Natural killer cell treated with Interleukin-12 subunit alpha and Interleukin-12 subunit beta and Interleukin-15 and Interleukin-18, amount 100 ng/mL, for 72 hours (primary cell): Measurements from ENCODE around the gene LIN37. TPM values are rescaled to one million over a fixed set of nuclear protein-coding genes. Genes with fewer than 3 reads are reported as not detected.

Source experiments
- ATAC-seq, 2 donors: fragments of 150-1000 bp; cut with Tn5 transposase in 1 of 2; sonication (Bioruptor Pico), chemical (Tn5 transposase) in 1 of 2; 2 replicates each; pipeline ENCODE4 v1.10.0; 2021
- DNase-seq: peaks from one replicate; pipeline ENCODE4 v3.0.0; 2022; ENCODE audit warnings: low spot score
- H3K27ac Mint-ChIP-seq, 2 donors: 1 replicate in 1 of 2; 2 replicates in 1 of 2; pipeline ENCODE4 v1.8.0; 2022; ENCODE audit warnings: mixed read lengths in 2 of 2, mild to moderate bottlenecking in 1 of 2, moderate library complexity in 1 of 2
- H3K27me3 Mint-ChIP-seq, 2 donors: 1 replicate in 1 of 2; 2 replicates in 1 of 2; pipeline ENCODE4 v1.8.0; 2022; ENCODE audit warnings: mixed read lengths in 2 of 2
- H3K36me3 Mint-ChIP-seq: one replicate; pipeline ENCODE4 v1.8.0; 2022; ENCODE audit warnings: mixed read lengths
- H3K4me1 Mint-ChIP-seq, 2 donors: 1 replicate in 1 of 2; 2 replicates in 1 of 2; pipeline ENCODE4 v1.8.0; 2022; ENCODE audit warnings: low read depth in 2 of 2, mixed read lengths in 2 of 2, mild to moderate bottlenecking in 1 of 2
- H3K4me3 Mint-ChIP-seq: one replicate; pipeline ENCODE4 v1.8.0; 2022; ENCODE audit warnings: mixed read lengths
- H3K9me3 Mint-ChIP-seq: 2 replicates; pipeline ENCODE4 v1.8.0; 2022; ENCODE audit warnings: mixed read lengths
- total RNA-seq, 2 donors: library from RNA; stranded (reverse); gene quantifications; one replicate each; pipeline ENCODE4 v1.2.3, GENCODE V29; 2022

Gene LIN37
- total RNA-seq, 2 donors from 2014 or later = 9.6 to 24.7 TPM

- DNase-seq (peak; percentile 99), ATAC-seq (peak; percentile 77 to 82)
- peak within 1 kb of the TSS; percentile 94 to 97 for H3K27ac Mint-ChIP-seq
- H3K4me3 Mint-ChIP-seq = peak within 1 kb of the TSS; percentile 98
- no peaks in the 10 kb centered on the region for H3K9me3 Mint-ChIP-seq
- H3K27me3 Mint-ChIP-seq = no peaks in the 10 kb centered on the region
- no peaks in the 10 kb centered on the region for H3K36me3 Mint-ChIP-seq
- H3K4me1 Mint-ChIP-seq = peaks cover 51 to 57% of the 10 kb centered on the region in 2 donors
These were observed 2.9 kb upstream of the LIN37 start, which contains the start of the genes PSENEN and U2AF1L4 for GRCh38 chr19:35745328-35746086. Gene PSENEN (plus strand): TSS chr19:35745651. CDS start chr19:35745931, 280 bp downstream. Gene U2AF1L4 (minus strand): TSS chr19:35745418. CDS start chr19:35745391, 27 bp downstream.

GRCh38 chr19:35746087-35746462 is 2.3 kb upstream of the LIN37 start:
- H3K9me3 Mint-ChIP-seq = no peaks in the 10 kb centered on the region
- H3K4me3 Mint-ChIP-seq = peak overlapping the region; percentile 98
- no peaks in the 10 kb centered on the region for H3K27me3 Mint-ChIP-seq
- ATAC-seq = no peak
- H3K4me1 Mint-ChIP-seq = peaks cover 45 to 51% of the 10 kb centered on the region in 2 donors
- DNase-seq = no peak
- no peaks in the 10 kb centered on the region for H3K36me3 Mint-ChIP-seq
- peak overlapping the region; percentile 94 to 97 for H3K27ac Mint-ChIP-seq

DNA sequence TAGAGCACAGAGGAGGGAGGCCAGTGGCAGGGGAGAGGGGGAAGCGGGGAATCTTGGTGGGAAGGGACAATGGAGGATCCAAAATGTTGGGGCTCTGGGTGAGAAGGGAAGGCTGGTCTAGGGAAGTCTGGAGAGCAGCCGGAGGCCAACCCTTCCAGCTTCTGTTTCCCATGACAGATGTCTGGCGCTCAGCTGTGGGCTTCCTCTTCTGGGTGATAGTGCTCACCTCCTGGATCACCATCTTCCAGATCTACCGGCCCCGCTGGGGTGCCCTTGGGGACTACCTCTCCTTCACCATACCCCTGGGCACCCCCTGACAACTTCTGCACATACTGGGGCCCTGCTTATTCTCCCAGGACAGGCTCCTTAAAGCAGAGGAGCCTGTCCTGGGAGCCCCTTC is 1.8 kb upstream of the LIN37 start:
- ATAC-seq = no peak
- peak overlapping the region; percentile 94 to 97 for H3K27ac Mint-ChIP-seq
- H3K4me1 Mint-ChIP-seq = peaks cover 45 to 50% of the 10 kb centered on the region in 2 donors

DNA sequence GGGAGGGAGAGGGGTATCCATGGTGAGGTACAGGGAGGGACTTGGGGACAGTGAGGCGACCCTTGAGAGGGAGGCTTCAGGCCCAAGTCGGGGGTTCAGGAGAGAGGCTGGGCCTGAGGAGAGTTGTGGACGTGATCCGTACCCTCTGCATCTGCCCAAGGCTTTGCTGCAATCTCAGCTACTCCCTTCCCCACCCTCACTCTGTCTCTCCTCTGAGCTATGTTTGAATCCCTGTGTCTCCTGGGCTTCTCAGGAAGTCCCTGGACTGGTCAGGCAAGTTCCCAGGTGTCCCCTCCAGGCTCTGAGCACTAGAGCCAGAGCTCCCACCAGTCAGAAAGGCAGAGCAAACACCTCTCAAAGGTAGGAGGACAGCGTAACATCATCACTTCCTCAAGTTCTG is 1.8 kb downstream of the LIN37 start:
- peak overlapping the region; percentile 41 for H3K4me3 Mint-ChIP-seq
- H3K27ac Mint-ChIP-seq = peak overlapping the region in 1 of 2 donors; percentile 64
- H3K9me3 Mint-ChIP-seq = no peaks in the 10 kb centered on the region
- peaks cover 31 to 32% of the 10 kb centered on the region in 2 donors for H3K4me1 Mint-ChIP-seq
- ATAC-seq (no peak), DNase-seq (no peak)
- peaks cover 0 to 6% of the 10 kb centered on the region in 2 donors for H3K27me3 Mint-ChIP-seq
- no peaks in the 10 kb centered on the region for H3K36me3 Mint-ChIP-seq

More for the DNA sequence above, 1.8 kb upstream of the LIN37 start:
- no peaks in the 10 kb centered on the region for H3K36me3 Mint-ChIP-seq
- H3K4me3 Mint-ChIP-seq = peak overlapping the region; percentile 98
- DNase-seq = no peak
- H3K9me3 Mint-ChIP-seq = no peaks in the 10 kb centered on the region
- H3K27me3 Mint-ChIP-seq = no peaks in the 10 kb centered on the region

- Mint-ChIP-seq H3K27me3 (peaks cover 0 to 11% of the 10 kb centered on the region in 2 donors), H3K4me3 (no peak overlapping the region), H3K36me3 (no peaks in the 10 kb centered on the region), H3K4me1 (peaks cover 28 to 34% of the 10 kb centered on the region in 2 donors), H3K9me3 (no peaks in the 10 kb centered on the region), H3K27ac (no peak overlapping the region)
- ATAC-seq = no peak
- DNase-seq = no peak
These were observed 3.7 kb downstream of the LIN37 start for GRCh38 chr19:35751839-35752745.

GRCh38 chr19:35752746-35753350 is 4.5 kb downstream of the LIN37 start:
- ATAC-seq (no peak), DNase-seq (no peak)
- Mint-ChIP-seq H3K36me3 (no peaks in the 10 kb centered on the region), H3K4me3 (no peak overlapping the region), H3K9me3 (no peaks in the 10 kb centered on the region), H3K27me3 (peaks cover 0 to 11% of the 10 kb centered on the region in 2 donors), H3K27ac (no peak overlapping the region), H3K4me1 (peaks cover 27 to 39% of the 10 kb centered on the region in 2 donors)

DNA sequence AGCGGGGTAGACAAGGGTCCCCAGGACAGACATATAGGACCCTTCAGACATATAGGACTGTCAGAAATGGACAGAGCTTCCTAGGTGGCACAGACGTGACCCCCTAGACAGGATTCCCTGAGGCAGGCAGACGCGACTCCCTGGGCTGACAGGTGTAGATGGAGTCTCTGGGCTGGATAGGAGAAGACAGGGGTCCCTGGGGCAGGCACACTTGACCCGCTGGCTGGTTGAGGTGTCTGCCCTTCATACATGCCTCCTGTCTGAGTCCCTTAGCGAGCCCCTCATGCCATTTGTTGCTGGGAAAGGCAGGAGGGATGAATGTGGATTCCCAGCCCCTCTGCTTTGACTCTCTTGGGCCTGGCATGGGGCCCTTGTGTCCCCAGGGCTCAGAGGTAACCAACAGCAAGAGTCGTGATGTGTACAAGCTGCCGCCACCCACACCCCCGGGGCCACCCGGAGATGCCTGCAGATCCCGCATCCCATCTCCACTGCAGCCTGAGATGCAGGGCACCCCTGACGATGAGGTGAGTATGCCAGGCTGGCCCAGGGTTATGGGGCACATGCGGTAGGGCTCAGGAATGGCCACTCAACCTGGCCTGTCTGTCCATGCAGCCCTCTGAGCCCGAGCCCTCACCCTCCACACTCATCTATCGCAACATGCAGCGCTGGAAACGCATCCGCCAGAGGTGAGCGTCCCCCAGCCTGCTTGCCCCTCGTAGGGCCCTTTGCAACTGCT is 5.4 kb downstream of the LIN37 start:
- Mint-ChIP-seq H3K4me3 (no peak overlapping the region), H3K36me3 (no peaks in the 10 kb centered on the region), H3K27ac (no peak overlapping the region), H3K27me3 (peaks cover 0 to 11% of the 10 kb centered on the region in 2 donors), H3K9me3 (no peaks in the 10 kb centered on the region), H3K4me1 (peaks cover 21 to 33% of the 10 kb centered on the region in 2 donors)
- ATAC-seq (no peak), DNase-seq (no peak)

GRCh38 chr19:35754370-35755130 is 6.2 kb downstream of the LIN37 start:
- H3K4me3 Mint-ChIP-seq = peak overlapping the region; percentile 27
- H3K4me1 Mint-ChIP-seq = peaks cover 21 to 35% of the 10 kb centered on the region in 2 donors
- no peaks in the 10 kb centered on the region for H3K36me3 Mint-ChIP-seq
- DNase-seq = no peak
- no peaks in the 10 kb centered on the region for H3K9me3 Mint-ChIP-seq
- ATAC-seq = no peak
- H3K27me3 Mint-ChIP-seq = peaks cover 0 to 11% of the 10 kb centered on the region in 2 donors
- H3K27ac Mint-ChIP-seq = no peak overlapping the region

DNA sequence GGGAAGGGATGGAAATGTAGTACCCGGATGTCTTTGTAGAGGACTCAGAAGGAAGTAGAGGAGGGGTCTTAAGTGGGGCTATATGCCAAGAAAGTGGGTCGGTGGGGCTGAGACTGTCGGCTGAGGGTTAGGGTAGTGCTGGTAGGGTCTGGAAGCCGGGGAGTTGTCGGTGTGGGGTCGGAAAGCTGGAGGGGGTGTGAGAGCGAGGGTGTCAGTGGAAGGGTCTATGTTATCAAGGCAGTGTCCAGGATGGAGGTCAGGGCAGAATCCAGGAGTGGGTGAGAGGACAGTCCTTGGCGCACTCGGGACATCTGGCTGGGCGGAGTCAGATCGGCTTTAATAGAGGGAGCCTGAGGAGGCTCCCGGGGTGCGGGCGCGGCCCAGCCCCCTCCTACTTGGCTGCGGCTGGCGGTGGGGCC is 6.8 kb downstream of the LIN37 start:
- Mint-ChIP-seq H3K36me3 (no peaks in the 10 kb centered on the region), H3K9me3 (no peaks in the 10 kb centered on the region), H3K27me3 (peaks cover 0 to 11% of the 10 kb centered on the region in 2 donors), H3K4me1 (peaks cover 19 to 31% of the 10 kb centered on the region in 2 donors), H3K27ac (no peak overlapping the region), H3K4me3 (peak overlapping the region; percentile 27)
- ATAC-seq (no peak), DNase-seq (no peak)

GRCh38 chr19:35755550-35756376 is 7.4 kb downstream of the LIN37 start:
- Mint-ChIP-seq H3K4me1 (peaks cover 19 to 32% of the 10 kb centered on the region in 2 donors), H3K27me3 (peaks cover 0 to 11% of the 10 kb centered on the region in 2 donors), H3K4me3 (peak overlapping the region; percentile 37), H3K9me3 (no peaks in the 10 kb centered on the region), H3K36me3 (no peaks in the 10 kb centered on the region), H3K27ac (no peak overlapping the region)
- ATAC-seq (no peak), DNase-seq (no peak)

DNA sequence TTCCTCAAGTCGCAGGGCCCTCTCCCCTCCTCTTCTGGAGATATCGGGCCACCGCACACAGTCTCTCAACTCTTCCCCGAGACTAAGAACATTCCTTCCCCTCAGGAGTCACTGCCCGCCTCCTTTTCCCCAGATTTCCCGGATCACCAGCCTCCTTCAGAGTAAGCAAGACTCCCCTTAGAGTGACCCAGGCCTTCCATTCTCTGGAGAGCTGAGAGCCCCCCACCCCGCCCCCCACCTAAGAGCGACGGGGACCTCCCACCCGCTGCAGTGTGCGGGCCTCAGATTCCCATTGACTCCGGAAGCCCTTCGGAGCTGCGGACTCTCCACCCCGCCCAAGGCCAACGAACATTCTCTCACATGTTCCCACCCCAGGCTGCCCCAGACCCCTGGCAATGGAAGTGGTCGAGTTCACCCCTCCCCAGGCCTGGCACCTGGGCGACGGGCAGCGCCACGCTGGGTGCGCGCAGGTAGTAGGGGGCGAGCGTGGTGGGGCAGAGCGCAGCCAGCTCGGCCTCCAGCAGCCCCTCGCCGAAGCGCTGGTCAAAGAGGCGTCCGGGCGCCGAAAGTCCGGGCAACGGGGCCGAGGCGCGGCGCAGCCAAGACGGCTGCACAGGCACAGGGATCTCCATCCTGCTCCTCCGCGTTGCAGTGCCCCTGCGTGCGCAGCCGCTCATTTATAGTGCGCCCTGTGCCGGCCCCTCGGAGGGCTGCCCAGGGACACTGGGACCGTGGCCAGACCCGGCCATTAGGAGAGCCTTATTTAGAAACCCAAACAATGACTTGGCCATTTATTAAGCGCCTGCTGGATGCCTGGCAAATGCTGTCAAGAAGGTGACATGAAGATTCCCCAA is 8.2 kb downstream of the LIN37 start, which contains the start of gene HSPB6:
Gene HSPB6 (minus strand): TSS at position 653 of the 854 bp plus-strand sequence. CDS start 21 bp downstream, at position 632.
- Mint-ChIP-seq H3K4me3 (peak within 1 kb of the TSS; percentile 88), H3K27me3 (peaks cover 0 to 11% of the 10 kb centered on the region in 2 donors), H3K4me1 (peaks cover 19 to 32% of the 10 kb centered on the region in 2 donors), H3K36me3 (no peaks in the 10 kb centered on the region), H3K9me3 (no peaks in the 10 kb centered on the region), H3K27ac (peak within 1 kb of the TSS; percentile 78 to 81)
- DNase-seq (no peak), ATAC-seq (no peak)
